Measurements from ENCODE around the gene PPWD1.

- no peak for TF ChIP-seq CTCF (IDR thresholded peaks at IDR 0.05; ENCODE audit: extremely low read depth in 1 of 2, insufficient read depth in 1 of 2, low read depth in 1 of 2, low read length in 2 of 2)
- TF ChIP-seq, protein P1, sequence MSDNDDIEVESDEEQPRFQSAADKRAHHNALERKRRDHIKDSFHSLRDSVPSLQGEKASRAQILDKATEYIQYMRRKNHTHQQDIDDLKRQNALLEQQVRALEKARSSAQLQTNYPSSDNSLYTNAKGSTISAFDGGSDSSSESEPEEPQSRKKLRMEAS (IDR thresholded peaks at IDR 0.05; ENCODE audit: insufficient read depth, insufficient read length), result no peak
- no peak for TF ChIP-seq FOS (IDR thresholded peaks at IDR 0.05; ENCODE audit: borderline replicate concordance, insufficient read depth, low read length)
- TF ChIP-seq POLR2A (IDR thresholded peaks at IDR 0.05; ENCODE audit: low read depth, low read length), result no peak
- no peak for TF ChIP-seq POLR2AphosphoS5 (IDR thresholded peaks at IDR 0.05; ENCODE audit: insufficient read depth, low read depth, low read length)
- TF ChIP-seq EZH2 (IDR thresholded peaks at IDR 0.05; ENCODE audit: borderline replicate concordance, low read depth, low read length, severe bottlenecking), result no peak
- TF ChIP-seq MYC (IDR thresholded peaks at IDR 0.05; ENCODE audit: low read depth, low read length), result no peak
- no peak for TF ChIP-seq JUN (IDR thresholded peaks at IDR 0.05; ENCODE audit: borderline replicate concordance, insufficient read depth, insufficient read length, low read depth)
Observed at GRCh38 chr5:65620021-65620420, 56.9 kb downstream of the PPWD1 start.
